Right atrium auricular region (tissue), 2 donors: ENCODE data around the gene UBTD1. TPM values are rescaled to one million over a fixed set of nuclear protein-coding genes. Genes with fewer than 3 reads are reported as not detected.
A peak's percentile ranks its signal among the peaks of the same experiment; 100 is the strongest.

Experiments
- DNase-seq: peaks from one replicate; pipeline ENCODE4 v3.0.0-alpha.2; 2019; ENCODE audit warnings: low spot score
- H3K27ac ChIP-seq, 2 donors: fragments of 200-600 bp; sonication (generic); 1 replicate in 1 of 2; 2 replicates in 1 of 2; pipeline ENCODE4 v1.5.1; 2016 to 2019
- H3K27me3 ChIP-seq, 2 donors: fragments of 200-600 bp; sonication (generic); one replicate each; pipeline versions ENCODE4 v1.5.1 to v1.6.0; 2017 to 2019
- H3K36me3 ChIP-seq: fragments of 200-600 bp; sonication (generic); one replicate; pipeline ENCODE4 v1.5.1; 2016
- H3K4me1 ChIP-seq, 2 donors: fragments of 200-600 bp; sonication (generic); one replicate each; pipeline versions ENCODE4 v1.5.1 to v1.6.0; 2017 to 2019
- H3K4me3 ChIP-seq, 2 donors: fragments of 200-600 bp; sonication (generic); 1 replicate in 1 of 2; 2 replicates in 1 of 2; pipeline ENCODE4 v1.5.1; 2017 to 2019; ENCODE audit warnings: mild to moderate bottlenecking in 1 of 2, moderate library complexity in 1 of 2
- H3K9me3 ChIP-seq, 2 donors: fragments of 200-600 bp; sonication (generic); one replicate each; pipeline ENCODE4 v1.5.1; 2019
- total RNA-seq, 2 donors: library from RNA; depleted of rRNA; stranded (reverse); fragments of >200 nt; gene quantifications; one replicate each; pipeline ENCODE4 v1.1.0, GENCODE V29; 2016
- TF ChIP-seq, protein P1 (sequence below), 2 donors: fragments of 200-600 bp; sonication (generic); IDR thresholded peaks; one replicate each; pipeline ENCODE4 v1.5.1; 2019; ENCODE audit warnings: antibody characterized with exemption in 2 of 2

Gene UBTD1
- total RNA-seq, 2 donors from 2014 or later = 26.7 to 30.7 TPM

DNA sequence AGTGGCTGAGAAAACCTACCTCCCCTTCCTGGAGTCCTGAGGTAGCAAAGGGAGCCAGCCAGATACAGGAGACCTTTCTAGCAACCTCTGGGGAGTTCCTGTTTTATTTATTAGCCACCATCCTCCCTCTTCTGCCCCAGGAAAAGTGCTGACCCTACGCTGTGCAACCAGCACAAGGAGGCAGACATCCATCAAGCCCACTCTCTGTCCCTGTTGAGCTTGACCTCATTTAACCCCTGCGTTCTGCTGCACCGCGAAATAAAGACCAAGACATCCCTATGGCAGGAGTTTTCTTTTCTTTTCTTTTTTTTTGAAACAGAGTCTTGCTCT is 48.5 kb downstream of the UBTD1 start:
- Histone ChIP-seq H3K9me3 (no peaks in the 10 kb centered on the region), H3K4me3 (no peak overlapping the region), H3K27me3 (no peaks in the 10 kb centered on the region), H3K4me1 (peaks cover 0 to 60% of the 10 kb centered on the region in 2 donors), H3K27ac (no peak overlapping the region), H3K36me3 (no peaks in the 10 kb centered on the region)
- TF ChIP-seq, protein P1, sequence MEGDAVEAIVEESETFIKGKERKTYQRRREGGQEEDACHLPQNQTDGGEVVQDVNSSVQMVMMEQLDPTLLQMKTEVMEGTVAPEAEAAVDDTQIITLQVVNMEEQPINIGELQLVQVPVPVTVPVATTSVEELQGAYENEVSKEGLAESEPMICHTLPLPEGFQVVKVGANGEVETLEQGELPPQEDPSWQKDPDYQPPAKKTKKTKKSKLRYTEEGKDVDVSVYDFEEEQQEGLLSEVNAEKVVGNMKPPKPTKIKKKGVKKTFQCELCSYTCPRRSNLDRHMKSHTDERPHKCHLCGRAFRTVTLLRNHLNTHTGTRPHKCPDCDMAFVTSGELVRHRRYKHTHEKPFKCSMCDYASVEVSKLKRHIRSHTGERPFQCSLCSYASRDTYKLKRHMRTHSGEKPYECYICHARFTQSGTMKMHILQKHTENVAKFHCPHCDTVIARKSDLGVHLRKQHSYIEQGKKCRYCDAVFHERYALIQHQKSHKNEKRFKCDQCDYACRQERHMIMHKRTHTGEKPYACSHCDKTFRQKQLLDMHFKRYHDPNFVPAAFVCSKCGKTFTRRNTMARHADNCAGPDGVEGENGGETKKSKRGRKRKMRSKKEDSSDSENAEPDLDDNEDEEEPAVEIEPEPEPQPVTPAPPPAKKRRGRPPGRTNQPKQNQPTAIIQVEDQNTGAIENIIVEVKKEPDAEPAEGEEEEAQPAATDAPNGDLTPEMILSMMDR (IDR thresholded peaks at IDR 0.05) = no peak
- DNase-seq = no peak

DNA sequence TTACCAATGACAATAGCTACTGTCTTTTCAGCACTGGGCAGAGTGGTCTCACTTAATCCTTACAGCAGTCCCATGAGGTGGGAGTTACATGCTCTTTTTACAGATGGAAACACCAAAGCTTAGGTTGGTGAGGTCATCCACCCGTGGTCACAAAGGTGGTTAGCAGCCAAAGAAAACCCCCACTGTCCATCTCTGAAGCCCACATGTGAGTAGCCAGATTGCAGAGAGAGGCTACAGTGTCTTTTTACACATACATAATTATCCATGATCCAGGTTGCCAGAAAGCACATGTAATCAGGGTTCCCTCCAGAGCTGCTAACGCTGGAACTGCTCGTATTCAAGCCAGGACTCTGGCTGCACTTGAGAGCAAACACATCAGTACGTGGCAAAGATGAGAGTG is 49.2 kb downstream of the UBTD1 start:
- H3K27ac ChIP-seq = peak overlapping the region in 1 of 2 donors; percentile 13
- no peak for DNase-seq
- peaks cover 0 to 53% of the 10 kb centered on the region in 2 donors for H3K4me1 ChIP-seq

DNA sequence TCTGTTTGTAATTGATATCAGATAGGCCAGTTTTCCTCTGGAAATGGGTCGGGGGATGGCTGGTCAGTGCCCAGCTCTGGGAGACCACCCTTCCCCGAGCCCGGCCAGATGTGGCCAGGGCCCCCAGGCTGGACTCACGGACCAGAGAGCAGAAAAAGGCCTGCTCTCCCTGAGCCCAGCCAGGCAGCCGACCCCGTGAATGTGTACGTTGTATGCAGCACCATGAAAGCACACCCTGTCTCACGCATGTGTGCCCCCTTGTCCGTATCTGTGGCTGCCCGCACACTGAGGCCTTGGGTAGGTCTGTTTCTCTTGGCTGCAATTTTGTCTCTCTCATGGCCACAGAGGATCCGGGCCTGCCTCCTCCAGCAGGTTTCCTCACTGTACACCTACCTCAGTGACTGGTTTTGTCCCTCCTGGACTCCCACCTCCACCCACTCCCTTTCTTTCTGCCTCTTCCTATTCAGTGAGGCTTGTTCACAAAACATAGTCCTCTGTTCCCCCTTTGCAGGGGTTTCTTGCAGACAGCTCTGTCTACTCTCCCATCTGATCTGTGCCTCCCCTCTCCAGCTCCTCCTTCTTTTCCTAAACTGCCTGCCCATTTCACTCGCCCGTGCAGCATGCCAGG is 50.2 kb downstream of the UBTD1 start:
- H3K27ac ChIP-seq = peak overlapping the region; percentile 44 to 49

More for the DNA sequence above, 49.2 kb downstream of the UBTD1 start:
- H3K27me3 ChIP-seq = no peaks in the 10 kb centered on the region
- TF ChIP-seq, protein P1 (IDR thresholded peaks at IDR 0.05) = no peak
- H3K9me3 ChIP-seq = no peaks in the 10 kb centered on the region
- no peak overlapping the region for H3K4me3 ChIP-seq
- H3K36me3 ChIP-seq = no peaks in the 10 kb centered on the region

DNA sequence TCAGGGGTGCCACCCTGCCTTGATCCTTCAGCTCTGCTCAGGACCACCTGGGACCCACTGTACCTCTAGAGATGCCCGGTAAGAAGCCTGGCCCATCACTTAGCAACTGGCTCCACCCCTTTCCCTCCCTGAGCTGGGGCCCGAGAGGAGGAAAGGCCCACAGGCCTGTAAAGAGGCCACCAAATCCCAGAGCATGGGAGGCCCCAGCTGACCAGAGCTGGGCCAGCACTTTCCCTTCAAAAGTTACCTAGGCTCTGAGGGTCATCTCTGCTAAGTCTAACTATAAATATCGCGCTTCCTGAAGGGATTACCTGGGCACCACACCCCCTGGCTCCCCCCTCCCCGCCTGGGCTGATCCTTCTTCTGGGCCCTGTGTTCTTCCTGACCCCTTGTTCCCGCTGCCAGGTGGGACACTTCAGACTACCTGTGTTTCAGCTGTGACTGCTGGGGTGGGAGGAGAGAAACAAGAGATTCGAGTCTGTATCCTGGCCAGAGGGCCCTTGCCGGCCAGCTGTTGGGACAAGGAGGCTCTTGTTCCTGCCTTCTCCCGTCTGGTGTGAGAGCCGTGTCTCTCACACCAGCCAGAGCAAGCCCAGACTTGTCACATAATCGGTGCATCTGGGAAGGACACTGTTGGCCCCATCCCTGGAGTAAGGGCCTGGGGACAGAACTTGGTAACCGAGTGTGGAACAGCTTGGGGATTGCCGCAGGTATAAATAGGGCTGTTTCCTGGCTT is 51.0 kb downstream of the UBTD1 start:
- no peak for DNase-seq
- H3K4me3 ChIP-seq = no peak overlapping the region
- H3K27me3 ChIP-seq = no peaks in the 10 kb centered on the region
- peaks cover 0 to 52% of the 10 kb centered on the region in 2 donors for H3K4me1 ChIP-seq
- H3K27ac ChIP-seq = peak overlapping the region; percentile 44 to 49
- TF ChIP-seq, protein P1 (IDR thresholded peaks at IDR 0.05) = no peak
- H3K9me3 ChIP-seq = no peaks in the 10 kb centered on the region
- no peaks in the 10 kb centered on the region for H3K36me3 ChIP-seq

More for the DNA sequence above, 50.2 kb downstream of the UBTD1 start:
- H3K27me3 ChIP-seq = no peaks in the 10 kb centered on the region
- H3K36me3 ChIP-seq = no peaks in the 10 kb centered on the region
- H3K9me3 ChIP-seq = no peaks in the 10 kb centered on the region
- TF ChIP-seq, protein P1 (IDR thresholded peaks at IDR 0.05) = no peak
- no peak for DNase-seq
- no peak overlapping the region for H3K4me3 ChIP-seq
- H3K4me1 ChIP-seq = peaks cover 0 to 52% of the 10 kb centered on the region in 2 donors

DNA sequence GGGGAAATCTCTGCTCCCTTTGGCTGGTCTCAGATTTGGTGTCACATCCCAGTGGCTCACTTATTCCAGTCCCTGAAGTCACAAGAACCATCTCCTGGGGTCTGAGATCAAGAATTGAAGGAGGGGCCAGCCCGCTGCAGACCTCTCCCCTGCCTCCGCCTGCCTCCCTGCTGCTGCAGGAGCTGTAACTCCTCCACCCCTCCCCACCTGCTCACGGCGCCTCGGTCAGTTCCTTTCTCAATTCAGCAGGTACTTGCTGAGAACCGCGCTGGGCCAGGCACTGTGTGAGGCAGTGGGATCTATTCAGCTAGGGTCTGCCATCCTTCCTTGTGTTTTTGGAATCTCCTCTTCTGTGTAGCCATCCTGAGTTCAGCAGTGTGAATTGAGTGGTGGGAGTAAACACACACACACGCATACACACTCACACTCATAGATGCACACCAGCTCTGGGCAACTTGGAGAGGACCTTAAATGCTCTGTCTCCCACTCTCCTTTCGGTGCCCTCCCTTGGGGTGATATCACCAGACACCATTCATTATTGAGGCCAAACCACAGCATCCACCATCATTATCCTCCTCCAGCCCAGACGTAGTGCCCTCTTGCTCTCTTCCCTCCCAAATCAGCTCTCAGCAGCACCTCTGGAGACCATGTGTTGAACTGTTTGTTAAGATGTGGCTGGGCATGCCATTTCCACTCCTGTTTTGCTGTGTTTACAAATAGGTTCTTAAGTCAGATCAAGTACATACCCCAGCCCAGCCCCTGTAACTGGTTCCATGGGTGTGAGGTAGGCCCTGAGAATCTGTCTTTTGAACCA is 51.8 kb downstream of the UBTD1 start:
- TF ChIP-seq, protein P1 (IDR thresholded peaks at IDR 0.05) = no peak
- no peak for DNase-seq

More for the DNA sequence above, 51.8 kb downstream of the UBTD1 start:
- H3K27ac ChIP-seq = peak overlapping the region; percentile 44 to 49
- H3K27me3 ChIP-seq = no peaks in the 10 kb centered on the region
- peaks cover 0 to 52% of the 10 kb centered on the region in 2 donors for H3K4me1 ChIP-seq
- no peaks in the 10 kb centered on the region for H3K9me3 ChIP-seq
- no peak overlapping the region for H3K4me3 ChIP-seq
- H3K36me3 ChIP-seq = no peaks in the 10 kb centered on the region
